ENCODE measurements around the gene GSTA4. TPM values are rescaled to one million over a fixed set of nuclear protein-coding genes. Genes with fewer than 3 reads are reported as not detected.

GSTA4 gene
- total and polyA plus RNA-seq, 2 of the 13 experiments (the other 11 are each of a cell fraction or from before 2014, with no cell fraction given) = 34.1 to 53.6 TPM

- TF ChIP-seq SMAD1 (CRISPR knock-in tag; IDR thresholded peaks at IDR 0.05; ENCODE audit: borderline replicate concordance, low read depth) (no peak), HNRNPL (IDR thresholded peaks at IDR 0.05; ENCODE audit: low read depth, low read length) (0 out of 2 replicates have a peak, but pooled peaks have one; percentile 9), ERF (CRISPR knock-in tag; IDR thresholded peaks at IDR 0.05) (no peak), TFAP4 (IDR thresholded peaks at IDR 0.05; ENCODE audit: borderline replicate concordance, low read depth) (no peak), ZNF432 (CRISPR knock-in tag; IDR thresholded peaks at IDR 0.05; ENCODE audit: borderline replicate concordance) (no peak), FOXP1 (IDR thresholded peaks at IDR 0.05) (no peak), FOXP1 (CRISPR knock-in tag; IDR thresholded peaks at IDR 0.05) (no peak), SOX13 (IDR thresholded peaks at IDR 0.05) (no peak), SOX13 (CRISPR knock-in tag; conservative IDR thresholded peaks at IDR 0.05 in 1 of 2, IDR thresholded peaks at IDR 0.05 in 1 of 2) (0 out of 4 replicates have a peak, but pooled peaks of 1 of the 2 experiments have one; percentile 3), ZNF672 (CRISPR knock-in tag; IDR thresholded peaks at IDR 0.05) (no peak), ZNF792 (CRISPR knock-in tag; IDR thresholded peaks at IDR 0.05) (no peak), ZBTB7B (CRISPR knock-in tag; IDR thresholded peaks at IDR 0.05) (no peak), ZNF326 (CRISPR knock-in tag; IDR thresholded peaks at IDR 0.05; ENCODE audit: borderline replicate concordance) (no peak), YEATS2 (CRISPR knock-in tag; IDR thresholded peaks at IDR 0.05; ENCODE audit: borderline replicate concordance) (peak; percentile 32; the same call in 1 of the 2 replicates), ZNF354B (CRISPR knock-in tag; IDR thresholded peaks at IDR 0.05) (no peak), BCL3 (CRISPR knock-in tag; IDR thresholded peaks at IDR 0.05) (no peak), STAT5B (CRISPR knock-in tag; IDR thresholded peaks at IDR 0.05) (no peak), ZNF567 (CRISPR knock-in tag; IDR thresholded peaks at IDR 0.05; ENCODE audit: borderline replicate concordance) (no peak), ISX (CRISPR knock-in tag; conservative IDR thresholded peaks at IDR 0.05) (no peak), MAZ (IDR thresholded peaks at IDR 0.05; ENCODE audit: borderline replicate concordance, low read depth, low read length) (no peak), MAZ (CRISPR knock-in tag; IDR thresholded peaks at IDR 0.05; ENCODE audit: low read depth) (no peak), ZFP1 (CRISPR knock-in tag; IDR thresholded peaks at IDR 0.05) (no peak), ZSCAN29 (CRISPR knock-in tag; conservative IDR thresholded peaks at IDR 0.05) (no peak), ZBTB42 (CRISPR knock-in tag; IDR thresholded peaks at IDR 0.05) (no peak), ETV5 (CRISPR knock-in tag; IDR thresholded peaks at IDR 0.05; ENCODE audit: borderline replicate concordance) (no peak; the same call in 1 of the 2 replicates), NFYB (CRISPR knock-in tag; IDR thresholded peaks at IDR 0.05) (no peak)
- TF ChIP-seq, protein P1, sequence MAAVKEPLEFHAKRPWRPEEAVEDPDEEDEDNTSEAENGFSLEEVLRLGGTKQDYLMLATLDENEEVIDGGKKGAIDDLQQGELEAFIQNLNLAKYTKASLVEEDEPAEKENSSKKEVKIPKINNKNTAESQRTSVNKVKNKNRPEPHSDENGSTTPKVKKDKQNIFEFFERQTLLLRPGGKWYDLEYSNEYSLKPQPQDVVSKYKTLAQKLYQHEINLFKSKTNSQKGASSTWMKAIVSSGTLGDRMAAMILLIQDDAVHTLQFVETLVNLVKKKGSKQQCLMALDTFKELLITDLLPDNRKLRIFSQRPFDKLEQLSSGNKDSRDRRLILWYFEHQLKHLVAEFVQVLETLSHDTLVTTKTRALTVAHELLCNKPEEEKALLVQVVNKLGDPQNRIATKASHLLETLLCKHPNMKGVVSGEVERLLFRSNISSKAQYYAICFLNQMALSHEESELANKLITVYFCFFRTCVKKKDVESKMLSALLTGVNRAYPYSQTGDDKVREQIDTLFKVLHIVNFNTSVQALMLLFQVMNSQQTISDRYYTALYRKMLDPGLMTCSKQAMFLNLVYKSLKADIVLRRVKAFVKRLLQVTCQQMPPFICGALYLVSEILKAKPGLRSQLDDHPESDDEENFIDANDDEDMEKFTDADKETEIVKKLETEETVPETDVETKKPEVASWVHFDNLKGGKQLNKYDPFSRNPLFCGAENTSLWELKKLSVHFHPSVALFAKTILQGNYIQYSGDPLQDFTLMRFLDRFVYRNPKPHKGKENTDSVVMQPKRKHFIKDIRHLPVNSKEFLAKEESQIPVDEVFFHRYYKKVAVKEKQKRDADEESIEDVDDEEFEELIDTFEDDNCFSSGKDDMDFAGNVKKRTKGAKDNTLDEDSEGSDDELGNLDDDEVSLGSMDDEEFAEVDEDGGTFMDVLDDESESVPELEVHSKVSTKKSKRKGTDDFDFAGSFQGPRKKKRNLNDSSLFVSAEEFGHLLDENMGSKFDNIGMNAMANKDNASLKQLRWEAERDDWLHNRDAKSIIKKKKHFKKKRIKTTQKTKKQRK (IDR thresholded peaks at IDR 0.05; ENCODE audit: low read length) = no peak
These were observed 849 bp downstream of the GSTA4 start (continued) for GRCh38 chr6:52994031-52994838.
